ENCODE results near the gene SCAMP3. TPM values are rescaled to one million over a fixed set of nuclear protein-coding genes. Genes with fewer than 3 reads are reported as not detected.
A peak's percentile ranks its signal among the peaks of the same experiment; 100 is the strongest.

SCAMP3 gene
- total RNA-seq, 1 experiment from 2014 or later: 80.6 TPM

DNA sequence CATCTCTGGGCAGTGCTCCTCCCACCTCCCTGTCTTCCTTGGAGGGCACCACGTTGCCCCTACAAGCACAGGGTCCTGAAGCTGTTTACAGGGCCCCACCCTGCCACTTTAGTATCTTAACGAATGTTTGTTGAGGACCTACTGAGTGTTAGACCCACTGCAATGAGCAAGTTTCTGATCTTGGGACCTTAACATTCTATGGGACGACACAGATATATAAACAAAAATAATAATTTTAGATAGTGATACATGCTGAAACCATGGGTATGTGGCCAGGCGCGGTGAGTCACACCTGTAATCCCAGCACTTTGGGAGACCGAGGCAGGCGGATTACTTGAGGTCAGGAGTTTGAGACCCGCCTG, 17.0 kb downstream of the SCAMP3 start:
- intact Hi-C loops (cut with micrococcal nuclease): no loop called here
- CTCF ChIA-PET: interaction anchor here (0.5 to 3.2 kb wide), 8 partner anchors 14 to 347 kb away, joined by 3 to 15 read pairs (median 4); partner anchors contain the start of gene THBS3
- no peak overlapping the region for H3K27ac Mint-ChIP-seq (ENCODE audit: low read depth, unreplicated experiment)

DNA sequence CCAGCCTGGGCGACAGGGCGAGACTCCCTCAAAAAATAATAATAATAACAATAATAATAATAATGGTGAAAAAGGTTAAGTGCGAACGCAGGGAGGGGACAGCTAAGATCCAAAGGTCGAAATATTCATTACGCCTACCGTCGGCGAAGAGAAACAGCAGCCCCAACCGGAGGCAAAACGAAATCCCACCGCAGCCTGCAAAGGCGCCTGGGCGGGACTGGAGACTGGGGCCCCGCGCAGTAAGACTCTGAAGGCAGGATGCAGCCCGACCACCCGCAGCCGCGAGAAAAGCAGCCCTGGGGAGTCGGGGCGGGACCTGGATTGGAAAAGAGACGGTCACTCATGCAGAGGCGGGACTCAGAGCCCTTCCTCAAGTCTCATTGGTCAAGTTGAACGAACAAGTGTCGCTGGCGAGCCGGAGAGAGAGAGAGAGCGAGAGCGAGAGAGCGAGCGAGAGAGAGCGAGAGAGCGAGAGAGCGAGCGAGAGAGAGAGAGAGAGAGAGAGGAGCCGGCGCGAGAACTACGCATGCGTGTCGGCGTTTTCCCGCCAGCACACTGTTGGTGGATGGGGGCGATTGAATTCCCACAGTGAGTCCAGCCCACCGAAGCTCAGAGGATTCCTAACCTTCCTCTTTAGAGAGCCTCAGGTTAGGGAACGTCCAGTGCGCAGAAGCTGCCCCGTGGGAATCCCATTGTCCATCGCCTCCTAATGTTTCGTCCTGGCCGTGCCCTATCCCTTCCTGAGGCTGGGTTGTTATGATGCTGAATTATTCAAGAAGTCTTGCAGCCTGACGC, 17.6 kb downstream of the SCAMP3 start:
- peaks cover 7% of the 10 kb centered on the region for H3K36me3 Mint-ChIP-seq (ENCODE audit: insufficient read depth, unreplicated experiment)
- CTCF ChIA-PET: interaction anchor here (0.7 to 5.7 kb wide), 8 partner anchors 7 to 70 kb away, joined by 3 to 86 read pairs (median 4); partner anchors contain the start of gene THBS3
- no peaks in the 10 kb centered on the region for H3K9me3 Mint-ChIP-seq (ENCODE audit: unreplicated experiment)
- intact Hi-C loops (cut with micrococcal nuclease): loop anchor here (1.0 kb wide), 2 partner anchors 37 to 68 kb away; partner anchors contain the start of gene THBS3
- H3K27me3 Mint-ChIP-seq (ENCODE audit: insufficient read depth, unreplicated experiment): no peaks in the 10 kb centered on the region
- DNase-seq (ENCODE audit: unreplicated experiment): peak; percentile 100
- peak overlapping the region; percentile 70 for H3K4me3 Mint-ChIP-seq (ENCODE audit: unreplicated experiment)
- no TSS peak for BruUV-seq (replicated peaks)
- TF ChIP-seq CTCF (IDR thresholded peaks at IDR 0.05; ENCODE audit: unreplicated experiment): peak; percentile 38
- peak overlapping the region; percentile 29 for H3K27ac Mint-ChIP-seq (ENCODE audit: low read depth, unreplicated experiment)
- POLR2A ChIA-PET: interaction anchor here (0.6 to 3.5 kb wide), 21 partner anchors 11 to 318 kb away, joined by 3 to 34 read pairs (median 4); partner anchors contain the start of genes CLK2, ENTREP3, FDPS and KRTCAP2
- peaks cover 24% of the 10 kb centered on the region for H3K4me1 Mint-ChIP-seq (ENCODE audit: insufficient read depth, unreplicated experiment)

More for the DNA sequence above, 17.0 kb downstream of the SCAMP3 start:
- H3K9me3 Mint-ChIP-seq (ENCODE audit: unreplicated experiment): no peaks in the 10 kb centered on the region
- H3K4me1 Mint-ChIP-seq (ENCODE audit: insufficient read depth, unreplicated experiment): peaks cover 24% of the 10 kb centered on the region
- peak overlapping the region; percentile 70 for H3K4me3 Mint-ChIP-seq (ENCODE audit: unreplicated experiment)
- no peak for DNase-seq (ENCODE audit: unreplicated experiment)
- POLR2A ChIA-PET: interaction anchor here (0.6 to 3.5 kb wide), 11 partner anchors 11 to 406 kb away, joined by 3 to 34 read pairs (median 5); partner anchors contain the start of genes CLK2, ENTREP3, KRTCAP2 and SCAMP3
- BruUV-seq (replicated peaks): no TSS peak
- no peaks in the 10 kb centered on the region for H3K27me3 Mint-ChIP-seq (ENCODE audit: insufficient read depth, unreplicated experiment)
- H3K36me3 Mint-ChIP-seq (ENCODE audit: insufficient read depth, unreplicated experiment): peaks cover 7% of the 10 kb centered on the region
- TF ChIP-seq CTCF (IDR thresholded peaks at IDR 0.05; ENCODE audit: unreplicated experiment): no peak

- no peak overlapping the region for H3K27ac Mint-ChIP-seq (ENCODE audit: low read depth, unreplicated experiment)
- POLR2A ChIA-PET: interaction anchor here (0.7 to 3.5 kb wide), 6 partner anchors 15 to 49 kb away, joined by 3 to 34 read pairs (median 15); partner anchors contain the start of genes HCN3 and SCAMP3
- peaks cover 24% of the 10 kb centered on the region for H3K4me1 Mint-ChIP-seq (ENCODE audit: insufficient read depth, unreplicated experiment)
- CTCF ChIA-PET: interaction anchor here (5.7 kb wide), 1 partner anchor 8 kb away, joined by 86 read pairs; no protein-coding TSS in a partner anchor
- DNase-seq (ENCODE audit: unreplicated experiment): no peak
- peaks cover 19% of the 10 kb centered on the region for H3K36me3 Mint-ChIP-seq (ENCODE audit: insufficient read depth, unreplicated experiment)
- H3K9me3 Mint-ChIP-seq (ENCODE audit: unreplicated experiment): no peaks in the 10 kb centered on the region
- intact Hi-C loops (cut with micrococcal nuclease): no loop called here
- TF ChIP-seq CTCF (IDR thresholded peaks at IDR 0.05; ENCODE audit: unreplicated experiment): no peak
- no peaks in the 10 kb centered on the region for H3K27me3 Mint-ChIP-seq (ENCODE audit: insufficient read depth, unreplicated experiment)
- no TSS peak for BruUV-seq (replicated peaks)
- H3K4me3 Mint-ChIP-seq (ENCODE audit: unreplicated experiment): peak overlapping the region; percentile 1
Measured at GRCh38 chr1:155242805-155243358, 19.3 kb downstream of the SCAMP3 start.

GRCh38 chr1:155241841-155242264, 20.3 kb downstream of the SCAMP3 start:
- Mint-ChIP-seq H3K27me3 (ENCODE audit: insufficient read depth, unreplicated experiment) (no peaks in the 10 kb centered on the region), H3K36me3 (ENCODE audit: insufficient read depth, unreplicated experiment) (peaks cover 30% of the 10 kb centered on the region), H3K4me3 (ENCODE audit: unreplicated experiment) (peak overlapping the region; percentile 84), H3K4me1 (ENCODE audit: insufficient read depth, unreplicated experiment) (peaks cover 24% of the 10 kb centered on the region), H3K27ac (ENCODE audit: low read depth, unreplicated experiment) (no peak overlapping the region), H3K9me3 (ENCODE audit: unreplicated experiment) (no peaks in the 10 kb centered on the region)
- TF ChIP-seq CTCF (IDR thresholded peaks at IDR 0.05; ENCODE audit: unreplicated experiment): no peak
- intact Hi-C loops (cut with micrococcal nuclease): no loop called here
- POLR2A ChIA-PET: interaction anchor here (0.6 to 3.2 kb wide), 15 partner anchors 10 to 454 kb away, joined by 3 to 32 read pairs (median 4); partner anchors contain the start of genes ENTREP3, KRTCAP2, SCAMP3 and SLC50A1
- BruUV-seq (replicated peaks): no TSS peak
- CTCF ChIA-PET: interaction anchor here (0.6 to 5.7 kb wide), 7 partner anchors 9 to 741 kb away, joined by 3 to 86 read pairs (median 3); partner anchors contain the start of genes ENTREP3, MTX1 and THBS3
- DNase-seq (ENCODE audit: unreplicated experiment): no peak
